ENCODE data around the gene GRAP. TPM values are rescaled to one million over a fixed set of nuclear protein-coding genes. Genes with fewer than 3 reads are reported as not detected.

GRAP gene
- polyA plus RNA-seq, 3 donors from 2014 or later: 5.2 to 19.0 (median 18.3) TPM

GRCh38 chr17:19017804-19018599, 28.8 kb downstream of the GRAP start:
- Mint-ChIP-seq H3K27ac (no peak overlapping the region), H3K27me3 (ENCODE audit: low read depth in 3 of 3) (peaks cover 0 to 6% (median 5%) of the 10 kb centered on the region in 3 donors), H3K4me3 (no peak overlapping the region), H3K9me3 (no peaks in the 10 kb centered on the region), H3K4me1 (no peaks in the 10 kb centered on the region), H3K36me3 (peaks cover 0 to 8% (median 3%) of the 10 kb centered on the region in 3 donors)
- no peak for DNase-seq

- no peak overlapping the region for H3K4me3 Mint-ChIP-seq
- DNase-seq: no peak
- no peak overlapping the region for H3K27ac Mint-ChIP-seq
- H3K9me3 Mint-ChIP-seq: no peaks in the 10 kb centered on the region
- H3K27me3 Mint-ChIP-seq (ENCODE audit: low read depth in 3 of 3): peaks cover 0 to 6% (median 5%) of the 10 kb centered on the region in 3 donors
- H3K36me3 Mint-ChIP-seq: peaks cover 0 to 5% (median 3%) of the 10 kb centered on the region in 3 donors
- no peaks in the 10 kb centered on the region for H3K4me1 Mint-ChIP-seq
Observed at GRCh38 chr17:19017401-19017800, 29.4 kb downstream of the GRAP start.

- Mint-ChIP-seq H3K36me3 (peaks cover 0 to 3% (median 3%) of the 10 kb centered on the region in 3 donors), H3K27ac (no peak overlapping the region), H3K27me3 (ENCODE audit: low read depth in 3 of 3) (peaks cover 3 to 6% (median 5%) of the 10 kb centered on the region in 3 donors), H3K4me3 (no peak overlapping the region), H3K4me1 (no peaks in the 10 kb centered on the region), H3K9me3 (no peaks in the 10 kb centered on the region)
- DNase-seq: no peak
Observed at GRCh38 chr17:19016881-19017280, 29.9 kb downstream of the GRAP start.

- no peak overlapping the region for H3K4me3 Mint-ChIP-seq
- H3K27me3 Mint-ChIP-seq (ENCODE audit: low read depth in 3 of 3): peaks cover 3 to 6% (median 5%) of the 10 kb centered on the region in 3 donors
- H3K27ac Mint-ChIP-seq: no peak overlapping the region
- peaks cover 0 to 3% (median 3%) of the 10 kb centered on the region in 3 donors for H3K36me3 Mint-ChIP-seq
- no peaks in the 10 kb centered on the region for H3K9me3 Mint-ChIP-seq
- no peaks in the 10 kb centered on the region for H3K4me1 Mint-ChIP-seq
- DNase-seq: no peak
Observed at GRCh38 chr17:19016297-19016696, 30.5 kb downstream of the GRAP start.

DNA sequence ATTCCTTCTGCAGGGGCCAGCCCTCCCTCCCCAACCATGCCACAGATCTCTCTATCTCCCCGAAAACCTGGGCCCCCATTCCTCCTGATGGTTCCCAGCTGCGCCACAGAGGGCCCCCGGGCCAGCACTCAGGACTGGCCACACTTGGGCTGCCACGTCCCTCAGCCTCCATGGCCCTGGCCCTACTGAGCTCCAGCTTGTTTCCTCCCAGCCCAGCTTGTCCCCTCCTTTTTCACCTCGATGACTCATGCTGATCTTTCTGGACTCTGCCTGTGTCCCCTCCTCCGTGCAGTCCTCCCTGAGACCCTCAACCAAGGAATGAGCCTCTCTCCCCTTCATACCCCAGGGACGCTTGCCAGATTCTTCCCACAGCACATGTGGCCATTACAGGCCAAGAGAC, 31.3 kb downstream of the GRAP start:
- Mint-ChIP-seq H3K27me3 (ENCODE audit: low read depth in 3 of 3) (peaks cover 3 to 6% (median 5%) of the 10 kb centered on the region in 3 donors), H3K4me1 (no peaks in the 10 kb centered on the region), H3K27ac (peak overlapping the region in 1 of 6 donors; percentile 45), H3K4me3 (no peak overlapping the region), H3K36me3 (peaks cover 0 to 3% (median 2%) of the 10 kb centered on the region in 3 donors), H3K9me3 (no peaks in the 10 kb centered on the region)
- DNase-seq: no peak

DNA sequence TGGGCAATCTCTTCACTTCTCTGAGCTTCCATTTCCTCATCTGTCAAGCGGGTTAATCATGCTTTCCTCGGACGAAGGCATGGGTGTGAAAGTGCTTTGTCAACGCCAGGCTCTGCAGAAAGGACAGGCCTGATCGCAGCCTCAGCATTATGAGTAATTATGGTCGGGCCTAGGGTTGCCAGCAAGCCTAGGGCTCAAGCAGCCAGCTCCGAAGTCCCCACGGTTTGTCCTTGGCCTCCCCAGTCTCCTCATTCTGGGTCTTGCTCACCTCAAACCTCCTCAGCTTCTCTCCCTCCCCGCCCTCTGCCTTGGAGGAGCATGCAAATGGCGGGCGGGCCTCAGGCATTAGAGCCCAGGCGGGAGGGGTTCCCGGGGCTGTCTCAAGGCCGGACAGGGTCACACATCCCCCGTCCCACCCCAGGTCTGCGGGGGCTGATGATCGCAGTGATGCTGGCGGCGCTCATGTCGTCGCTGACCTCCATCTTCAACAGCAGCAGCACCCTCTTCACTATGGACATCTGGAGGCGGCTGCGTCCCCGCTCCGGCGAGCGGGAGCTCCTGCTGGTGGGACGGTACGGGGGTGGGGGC, 32.0 kb downstream of the GRAP start:
- Mint-ChIP-seq H3K27me3 (ENCODE audit: low read depth in 3 of 3) (peaks cover 3 to 6% (median 5%) of the 10 kb centered on the region in 3 donors), H3K4me1 (no peaks in the 10 kb centered on the region), H3K36me3 (peaks cover 0 to 3% (median 0%) of the 10 kb centered on the region in 3 donors), H3K27ac (no peak overlapping the region), H3K9me3 (no peaks in the 10 kb centered on the region), H3K4me3 (no peak overlapping the region)
- DNase-seq: no peak

- peaks cover 3 to 6% (median 5%) of the 10 kb centered on the region in 3 donors for H3K27me3 Mint-ChIP-seq (ENCODE audit: low read depth in 3 of 3)
- no peaks in the 10 kb centered on the region for H3K4me1 Mint-ChIP-seq
- H3K9me3 Mint-ChIP-seq: no peaks in the 10 kb centered on the region
- peaks cover 0 to 3% (median 0%) of the 10 kb centered on the region in 3 donors for H3K36me3 Mint-ChIP-seq
- DNase-seq: no peak
- H3K27ac Mint-ChIP-seq: peak overlapping the region in 1 of 6 donors; percentile 88
- H3K4me3 Mint-ChIP-seq: no peak overlapping the region
Observed at GRCh38 chr17:19013806-19014627, 32.7 kb downstream of the GRAP start.

GRCh38 chr17:19013226-19013625, 33.5 kb downstream of the GRAP start:
- H3K4me3 Mint-ChIP-seq: no peak overlapping the region
- no peak overlapping the region for H3K27ac Mint-ChIP-seq
- peaks cover 3 to 6% (median 3%) of the 10 kb centered on the region in 3 donors for H3K27me3 Mint-ChIP-seq (ENCODE audit: low read depth in 3 of 3)
- H3K4me1 Mint-ChIP-seq: no peaks in the 10 kb centered on the region
- H3K36me3 Mint-ChIP-seq: no peaks in the 10 kb centered on the region
- no peak for DNase-seq
- no peaks in the 10 kb centered on the region for H3K9me3 Mint-ChIP-seq

GRCh38 chr17:19012171-19013080, 34.3 kb downstream of the GRAP start:
- peaks cover 3 to 6% (median 6%) of the 10 kb centered on the region in 3 donors for H3K27me3 Mint-ChIP-seq (ENCODE audit: low read depth in 3 of 3)

DNA sequence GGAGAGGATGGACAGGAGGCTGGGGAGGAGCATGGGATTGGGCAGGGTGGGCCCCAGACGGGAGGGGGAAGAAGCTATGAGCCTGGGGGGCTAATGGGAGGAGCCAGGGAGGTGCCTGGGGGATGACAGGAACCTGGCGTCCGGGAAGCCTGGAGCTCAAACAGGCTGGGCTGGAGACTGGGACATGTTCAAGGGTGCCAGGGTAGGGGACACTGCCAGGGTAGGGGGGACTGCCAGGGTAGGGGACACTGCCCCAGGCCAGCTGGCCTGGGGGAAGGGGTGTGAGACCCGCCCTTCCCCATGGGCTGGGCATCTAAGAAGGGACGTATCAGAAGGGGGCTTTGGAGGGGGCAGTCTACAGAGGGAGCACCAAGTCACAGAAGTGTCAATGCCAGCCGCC, 35.2 kb downstream of the GRAP start:
- Mint-ChIP-seq H3K36me3 (no peaks in the 10 kb centered on the region), H3K4me1 (no peaks in the 10 kb centered on the region), H3K27ac (no peak overlapping the region), H3K27me3 (ENCODE audit: low read depth in 3 of 3) (peaks cover 2 to 7% (median 6%) of the 10 kb centered on the region in 3 donors), H3K4me3 (no peak overlapping the region), H3K9me3 (no peaks in the 10 kb centered on the region)
- no peak for DNase-seq

More at GRCh38 chr17:19012171-19013080, 34.3 kb downstream of the GRAP start:
- no peak for DNase-seq
- H3K4me1 Mint-ChIP-seq: no peaks in the 10 kb centered on the region
- H3K9me3 Mint-ChIP-seq: no peaks in the 10 kb centered on the region
- no peaks in the 10 kb centered on the region for H3K36me3 Mint-ChIP-seq
- peak overlapping the region in 1 of 6 donors; percentile 20 for H3K27ac Mint-ChIP-seq
- no peak overlapping the region for H3K4me3 Mint-ChIP-seq

GRCh38 chr17:19010729-19011505, 35.8 kb downstream of the GRAP start:
- DNase-seq: no peak
- Mint-ChIP-seq H3K36me3 (no peaks in the 10 kb centered on the region), H3K4me3 (no peak overlapping the region), H3K9me3 (no peaks in the 10 kb centered on the region), H3K27ac (peak overlapping the region in 1 of 6 donors; percentile 36), H3K27me3 (ENCODE audit: low read depth in 3 of 3) (peaks cover 2 to 12% (median 6%) of the 10 kb centered on the region in 3 donors), H3K4me1 (no peaks in the 10 kb centered on the region)

- no peaks in the 10 kb centered on the region for H3K4me1 Mint-ChIP-seq
- no peak overlapping the region for H3K27ac Mint-ChIP-seq
Observed at GRCh38 chr17:19009970-19010369, 36.8 kb downstream of the GRAP start.

More at GRCh38 chr17:19009970-19010369, 36.8 kb downstream of the GRAP start:
- DNase-seq: no peak
- Mint-ChIP-seq H3K27me3 (ENCODE audit: low read depth in 3 of 3) (peaks cover 0 to 14% (median 8%) of the 10 kb centered on the region in 3 donors), H3K4me3 (no peak overlapping the region), H3K9me3 (no peaks in the 10 kb centered on the region), H3K36me3 (no peaks in the 10 kb centered on the region)
